HG03378 (cell line): Measurements from ENCODE around the gene UTRN.

Source experiments
- ATAC-seq: cut with Tn5 transposase; IDR thresholded peaks from one replicate; pipeline ENCODE4 v1.9.1; 2021; ENCODE audit warnings: mild to moderate bottlenecking, moderate library complexity; ENCODE audit not compliant: unreplicated experiment

The UTRN gene

GRCh38 chr6:144284783-144285547, at the start of gene UTRN:
Gene UTRN (plus strand): TSS chr6:144285335. CDS start chr6:144291829, 6,494 bp downstream.
- ATAC-seq, result peak; percentile 32

DNA sequence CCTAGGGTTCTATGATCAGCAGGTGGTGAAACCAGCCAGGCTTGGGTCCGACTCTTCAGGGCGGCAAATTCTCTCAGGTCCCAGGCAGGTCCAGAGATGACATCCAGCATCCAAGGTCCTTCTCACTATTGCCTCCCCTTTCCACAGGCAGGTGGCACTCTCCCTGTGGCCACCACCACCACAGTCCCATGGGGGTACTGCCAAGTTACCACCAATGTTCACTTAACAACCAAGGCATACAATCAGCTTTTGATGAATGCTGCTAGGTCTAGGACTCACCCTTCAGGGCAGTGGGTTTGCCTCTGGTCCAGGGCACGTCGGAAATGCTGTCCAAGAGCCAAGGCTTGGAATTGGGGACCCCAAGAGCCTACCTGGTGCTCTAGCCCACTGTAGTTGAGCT, 40.4 kb upstream of the UTRN start:
- ATAC-seq, result no peak

GRCh38 chr6:144246988-144247387, 38.1 kb upstream of the UTRN start:
- ATAC-seq, result no peak

GRCh38 chr6:144248003-144248402, 37.1 kb upstream of the UTRN start:
- ATAC-seq, result no peak

DNA sequence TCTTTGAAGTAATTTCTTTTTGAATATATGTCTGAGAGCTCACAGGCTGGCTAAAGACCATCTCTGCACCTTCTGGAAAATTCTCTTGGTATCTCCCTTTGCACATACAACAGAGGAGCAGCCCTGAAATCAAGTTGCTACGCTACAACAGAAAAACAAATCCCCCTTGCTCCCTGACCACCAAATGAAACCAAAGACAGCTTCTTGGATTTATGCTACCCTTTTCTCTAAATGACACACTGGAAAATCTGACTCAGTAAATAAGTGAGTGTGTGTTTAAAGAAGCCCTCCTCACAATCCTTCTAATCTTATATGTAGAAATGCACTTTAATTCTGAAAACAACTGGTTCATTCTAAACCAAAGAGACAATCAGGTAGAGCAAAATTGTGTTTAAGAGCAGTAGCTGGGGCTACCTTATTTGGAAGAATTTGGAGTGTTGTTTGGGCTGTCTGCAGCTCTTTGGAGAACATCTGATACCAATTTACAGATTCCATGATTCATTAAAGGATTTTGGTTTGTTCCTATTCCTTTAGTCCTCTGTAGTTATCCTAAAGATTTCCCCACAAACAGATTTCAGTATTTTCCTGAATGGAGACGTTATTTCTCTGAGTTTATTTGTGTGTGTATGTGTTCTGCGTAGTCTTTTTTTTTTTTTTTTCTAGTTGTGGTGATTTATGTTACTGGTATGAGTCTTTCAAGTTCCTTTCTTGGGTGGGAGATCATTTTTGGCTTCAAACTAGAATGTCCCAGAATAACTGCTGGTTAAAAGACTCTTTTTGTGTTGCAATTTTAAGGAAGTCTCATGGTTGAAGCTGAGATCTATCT, 36.4 kb upstream of the UTRN start:
- no peak for ATAC-seq

- ATAC-seq, result no peak
Measured at GRCh38 chr6:144250276-144250675, 34.9 kb upstream of the UTRN start.

DNA sequence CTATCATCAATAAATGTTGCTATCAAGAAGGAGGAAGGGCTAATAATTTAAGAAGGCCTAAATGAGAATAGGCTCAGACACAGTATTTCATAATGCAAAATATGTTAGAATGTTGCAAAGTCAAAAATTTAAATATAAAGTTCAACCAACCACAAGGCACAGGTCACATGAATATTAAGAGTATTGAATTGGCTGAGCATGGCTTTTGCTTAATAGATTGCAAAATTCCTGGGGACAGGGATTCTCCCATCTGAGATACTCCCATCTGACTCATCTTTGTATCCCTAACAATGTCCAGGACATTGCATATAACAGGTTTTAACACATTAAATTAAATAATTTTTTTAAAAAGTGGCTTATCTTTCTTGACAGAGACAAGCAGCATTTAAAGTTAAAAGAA, 32.9 kb upstream of the UTRN start:
- no peak for ATAC-seq

- ATAC-seq, result no peak
Measured at GRCh38 chr6:144259986-144260385, 25.1 kb upstream of the UTRN start.

- ATAC-seq, result no peak
Measured at GRCh38 chr6:144262470-144263369, 22.4 kb upstream of the UTRN start.

GRCh38 chr6:144263786-144264185, 21.3 kb upstream of the UTRN start:
- ATAC-seq, result no peak

DNA sequence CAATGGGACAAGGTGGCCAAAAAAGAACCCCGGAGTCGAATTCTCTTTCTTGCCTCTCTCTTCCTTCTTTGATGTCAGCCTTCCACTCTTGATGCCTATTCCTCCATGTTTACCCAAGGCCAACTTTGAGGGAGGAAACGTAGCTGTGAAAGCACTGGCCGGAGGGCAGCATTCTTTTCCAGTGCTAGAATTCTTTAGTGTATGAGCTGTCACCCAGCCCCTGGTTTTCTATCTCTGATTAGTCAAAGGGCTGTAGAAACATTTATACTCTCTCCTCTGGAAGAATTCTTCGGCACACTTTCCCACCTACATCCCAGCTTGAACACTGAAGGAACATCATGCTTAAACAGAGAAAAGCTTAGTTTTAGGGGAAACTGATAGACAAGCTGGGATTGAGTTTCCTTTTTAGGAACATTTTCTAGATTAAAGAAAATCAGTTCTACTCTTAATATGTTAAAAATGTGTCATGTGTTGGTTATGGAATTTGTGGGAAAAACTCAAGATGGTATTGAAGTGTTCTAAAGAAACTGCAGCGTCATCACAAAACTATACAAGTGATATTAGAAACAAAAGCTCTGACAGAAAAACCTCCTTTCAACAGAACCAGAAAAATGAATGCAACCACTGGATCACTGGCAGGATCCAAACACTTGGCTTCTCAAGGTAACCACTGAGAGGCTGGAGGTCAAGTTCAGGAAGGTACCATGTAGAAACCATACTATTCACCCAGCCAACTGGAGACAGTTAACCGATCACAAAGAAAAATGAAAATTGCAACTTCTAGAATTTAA, 20.7 kb upstream of the UTRN start:
- ATAC-seq, result no peak

DNA sequence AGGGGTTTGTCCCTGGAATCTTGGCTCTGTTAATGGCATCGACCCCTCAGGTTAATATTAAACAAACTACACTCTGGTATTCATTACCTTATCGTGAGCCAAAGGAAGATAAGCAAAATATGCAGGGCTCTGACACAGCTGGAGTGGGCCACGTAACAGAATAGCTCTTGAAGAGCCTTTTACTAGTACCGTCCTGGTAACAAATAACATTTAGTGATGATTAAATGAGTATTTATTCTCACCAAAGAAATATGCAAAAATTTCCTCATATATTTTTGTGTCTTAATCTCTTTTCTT, 20.1 kb upstream of the UTRN start:
- no peak for ATAC-seq

DNA sequence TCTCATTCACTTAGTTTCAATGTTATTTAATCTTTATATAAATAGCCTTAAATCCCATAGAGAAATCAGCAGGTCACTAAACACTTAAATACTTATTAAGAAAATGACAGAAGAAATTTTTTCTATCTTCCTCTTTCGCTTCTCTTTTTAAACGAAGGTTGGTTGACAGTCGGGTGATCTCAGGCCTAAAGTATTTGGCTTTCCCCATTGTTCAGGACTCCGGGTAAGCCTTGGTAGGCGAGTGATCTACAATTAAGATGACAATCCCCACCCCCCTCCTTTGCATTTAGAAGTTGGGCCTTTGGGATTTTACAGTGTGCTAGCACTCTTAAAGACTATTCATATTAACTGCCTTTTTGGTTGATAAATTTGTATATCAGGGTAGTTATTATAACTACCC, 19.7 kb upstream of the UTRN start:
- ATAC-seq, result peak; percentile 90

- ATAC-seq, result no peak
Measured at GRCh38 chr6:144266091-144266649, 19.0 kb upstream of the UTRN start.

- ATAC-seq, result no peak
Measured at GRCh38 chr6:144268794-144269349, 16.3 kb upstream of the UTRN start.

DNA sequence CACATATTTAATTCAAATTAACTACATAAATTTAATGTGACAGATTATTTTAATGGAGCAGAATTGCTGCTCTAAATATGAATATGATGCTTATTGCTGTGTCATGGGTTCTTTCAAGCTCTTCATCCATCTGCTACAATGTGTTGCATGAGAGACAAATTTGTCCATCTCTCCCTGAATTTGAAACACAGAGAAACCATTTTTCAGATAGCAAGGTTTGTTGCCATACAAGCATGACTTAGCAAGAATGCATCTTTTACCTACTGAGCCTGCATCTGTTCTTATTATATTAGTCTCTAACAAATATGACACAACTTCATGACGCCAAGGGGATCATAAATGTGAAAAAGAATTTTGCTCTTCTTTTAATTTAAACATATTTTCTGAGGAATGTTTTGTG, 8.0 kb upstream of the UTRN start:
- no peak for ATAC-seq

- no peak for ATAC-seq
Measured at GRCh38 chr6:144277605-144278227, 7.4 kb upstream of the UTRN start.

DNA sequence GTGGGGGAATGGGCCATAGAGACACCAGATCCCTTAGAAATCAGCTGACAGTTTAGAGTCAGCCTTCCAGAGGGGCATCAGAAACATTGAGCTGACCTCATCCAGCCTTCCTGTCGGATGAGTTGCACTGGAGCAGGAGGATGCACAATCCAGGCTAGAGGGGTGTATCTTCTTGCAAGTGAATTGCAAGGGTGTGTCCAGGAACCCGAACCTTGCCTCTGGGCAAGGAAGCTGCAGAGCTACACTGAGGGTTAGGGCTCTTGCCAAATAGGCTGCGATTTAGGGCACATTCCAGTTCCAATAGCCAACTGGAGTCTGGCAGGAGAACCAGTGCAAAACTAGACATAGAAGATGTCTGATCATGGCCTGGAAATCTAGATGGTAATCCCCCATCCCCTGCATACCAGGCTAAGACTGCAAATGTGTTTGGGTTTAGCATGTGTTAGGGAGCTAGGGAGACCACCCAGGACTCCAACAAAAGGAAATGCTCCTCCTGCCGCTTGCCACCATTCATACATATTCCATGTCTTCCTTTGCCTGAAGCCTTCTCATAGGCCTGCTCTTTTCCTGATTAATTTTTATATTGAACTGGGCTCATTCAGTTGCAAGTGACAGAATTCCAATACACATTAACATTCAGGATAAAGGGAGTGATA, 6.3 kb upstream of the UTRN start:
- no peak for ATAC-seq
